Measurements from ENCODE around the gene FAM107B.

The FAM107B gene

DNA sequence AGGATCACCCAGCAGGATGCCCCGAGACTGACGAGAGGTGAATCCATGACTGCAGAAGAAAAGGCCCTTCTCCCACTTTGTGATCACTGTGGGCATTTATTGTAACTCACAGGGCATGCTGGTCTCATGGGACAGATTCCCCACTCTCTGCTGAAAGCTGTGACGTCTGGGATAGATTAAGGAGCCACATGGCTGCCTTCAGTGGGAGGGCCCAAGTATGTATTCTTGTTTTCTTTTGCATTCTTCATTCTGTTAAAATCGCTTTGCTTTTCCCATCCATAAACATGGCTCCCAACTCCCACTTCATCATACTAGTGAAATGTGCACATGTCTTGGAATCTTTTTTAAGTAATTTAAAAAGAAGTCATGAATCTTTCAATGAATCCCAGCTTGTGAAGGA is 67.2 kb downstream of the FAM107B start:
- H3K79me2 ChIP-seq (ENCODE audit: control insufficient read depth, insufficient read depth, low read length, unreplicated experiment): no peaks in the 10 kb centered on the region
- no peaks in the 10 kb centered on the region for H3K4me1 ChIP-seq (ENCODE audit: control insufficient read depth, insufficient read depth, low read length, unreplicated experiment)
- H3K27me3 ChIP-seq (ENCODE audit: insufficient read depth, low read length): peaks cover 5% of the 10 kb centered on the region; the same call in 1 of the 2 replicates
- no peak overlapping the region for H3K4me3 ChIP-seq (ENCODE audit: low read depth, low read length)
- no peaks in the 10 kb centered on the region for H3K36me3 ChIP-seq (ENCODE audit: insufficient read depth, low read length)
- no peak overlapping the region for H3K27ac ChIP-seq (ENCODE audit: low read depth, low read length)
- H2AFZ ChIP-seq (ENCODE audit: low read length, unreplicated experiment): no peak overlapping the region

DNA sequence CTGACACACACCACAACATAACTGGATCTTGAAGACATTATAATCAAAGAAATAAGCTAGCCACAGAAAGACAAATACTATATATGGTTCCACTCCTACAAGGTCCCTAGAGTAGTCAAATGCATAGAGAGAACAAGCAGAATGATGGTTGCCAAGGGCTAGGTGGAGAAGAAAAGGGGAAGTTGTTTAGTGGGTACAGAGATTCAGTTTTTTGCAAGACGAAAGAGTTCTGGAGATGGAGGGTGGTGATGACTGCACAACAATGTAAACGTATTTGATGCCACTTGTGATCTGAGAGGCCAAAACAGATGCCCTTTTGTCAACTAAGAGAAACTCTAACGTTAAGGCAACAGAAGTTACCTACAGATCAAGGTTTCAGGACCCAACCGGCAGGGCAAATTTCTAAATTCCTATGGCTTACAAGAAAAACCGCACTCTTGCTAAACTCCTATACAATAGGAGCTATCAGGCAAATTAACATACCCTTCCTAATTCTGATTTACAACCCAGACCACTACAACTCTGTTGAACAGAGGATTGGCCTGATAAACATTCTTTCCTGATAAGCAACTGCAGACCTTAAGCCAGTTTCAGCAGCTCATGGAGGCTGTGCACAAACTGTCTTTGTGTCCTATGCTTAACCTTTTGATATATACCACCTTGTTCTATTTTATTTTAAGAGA is 69.0 kb downstream of the FAM107B start:
- no peaks in the 10 kb centered on the region for H3K4me1 ChIP-seq (ENCODE audit: control insufficient read depth, insufficient read depth, low read length, unreplicated experiment)
- H3K27ac ChIP-seq (ENCODE audit: low read depth, low read length): no peak overlapping the region
- H3K4me3 ChIP-seq (ENCODE audit: low read depth, low read length): no peak overlapping the region
- no peaks in the 10 kb centered on the region for H3K36me3 ChIP-seq (ENCODE audit: insufficient read depth, low read length)
- H3K79me2 ChIP-seq (ENCODE audit: control insufficient read depth, insufficient read depth, low read length, unreplicated experiment): no peaks in the 10 kb centered on the region
- peaks cover 5% of the 10 kb centered on the region; the same call in 1 of the 2 replicates for H3K27me3 ChIP-seq (ENCODE audit: insufficient read depth, low read length)
- H2AFZ ChIP-seq (ENCODE audit: low read length, unreplicated experiment): no peak overlapping the region

DNA sequence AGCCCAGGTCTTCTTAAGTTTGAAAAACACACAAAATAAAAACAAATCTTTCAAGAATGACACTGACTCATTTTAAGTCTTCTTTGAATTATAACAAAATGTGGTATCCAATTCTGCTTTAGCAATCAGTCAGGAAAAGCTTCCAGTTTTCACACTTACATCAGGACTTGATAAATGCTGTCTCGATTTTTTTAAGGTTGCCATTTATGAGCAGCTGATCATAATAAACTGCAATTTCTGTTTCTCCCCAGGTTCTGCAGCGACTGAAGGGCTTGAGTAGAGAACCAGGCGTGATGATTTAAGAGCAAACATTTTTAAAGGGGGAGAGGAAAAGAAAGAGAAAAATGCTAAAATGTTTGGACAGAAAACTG is 71.1 kb downstream of the FAM107B start:
- peaks cover 9% of the 10 kb centered on the region; the same call in 1 of the 2 replicates for H3K27me3 ChIP-seq (ENCODE audit: insufficient read depth, low read length)
- no peak overlapping the region for H3K27ac ChIP-seq (ENCODE audit: low read depth, low read length)
- H3K79me2 ChIP-seq (ENCODE audit: control insufficient read depth, insufficient read depth, low read length, unreplicated experiment): no peaks in the 10 kb centered on the region
- H2AFZ ChIP-seq (ENCODE audit: low read length, unreplicated experiment): no peak overlapping the region
- H3K36me3 ChIP-seq (ENCODE audit: insufficient read depth, low read length): no peaks in the 10 kb centered on the region
- H3K4me1 ChIP-seq (ENCODE audit: control insufficient read depth, insufficient read depth, low read length, unreplicated experiment): peaks cover 3% of the 10 kb centered on the region
- no peak overlapping the region for H3K4me3 ChIP-seq (ENCODE audit: low read depth, low read length)

DNA sequence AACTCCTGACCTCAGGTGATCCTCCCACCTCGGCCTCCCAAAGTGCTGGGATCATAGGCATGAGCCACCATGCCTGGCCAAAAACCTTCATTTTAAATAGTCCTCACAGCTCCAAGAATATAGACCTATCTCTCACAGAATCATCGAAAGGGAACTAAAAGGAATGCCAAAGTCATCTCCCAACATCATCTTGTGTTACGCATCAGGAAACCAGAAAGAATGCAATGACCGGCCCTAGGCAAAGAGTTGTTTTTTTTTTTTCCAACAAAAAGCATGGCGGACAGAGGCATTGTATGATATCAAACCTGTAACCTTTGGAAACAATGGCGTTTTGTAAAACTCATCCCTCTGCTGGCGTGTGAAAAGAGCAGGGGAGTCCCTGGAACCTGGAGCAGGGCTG is 73.2 kb downstream of the FAM107B start:
- no peak overlapping the region for H2AFZ ChIP-seq (ENCODE audit: low read length, unreplicated experiment)
- H3K4me1 ChIP-seq (ENCODE audit: control insufficient read depth, insufficient read depth, low read length, unreplicated experiment): peaks cover 6% of the 10 kb centered on the region

DNA sequence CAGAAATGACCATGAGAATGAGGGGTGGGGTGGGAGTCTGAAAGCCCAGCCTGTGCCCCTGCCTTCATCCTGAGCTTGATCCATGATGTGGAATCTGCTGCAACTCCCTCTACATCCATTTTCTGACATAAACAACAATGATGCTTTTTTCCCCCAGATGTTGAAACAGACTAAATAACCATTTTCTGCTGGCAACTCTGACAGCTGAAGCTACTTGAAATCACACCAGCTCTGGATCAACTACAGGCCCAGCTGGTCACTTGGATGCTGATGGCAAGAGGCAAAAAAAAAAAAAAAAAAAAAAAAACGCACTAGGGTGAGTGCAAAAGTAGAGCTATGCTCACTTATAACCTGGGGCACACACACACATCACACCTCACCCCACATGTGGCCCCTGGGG is 74.2 kb downstream of the FAM107B start:
- Histone ChIP-seq H2AFZ (ENCODE audit: low read length, unreplicated experiment) (no peak overlapping the region), H3K27ac (ENCODE audit: low read depth, low read length) (no peak overlapping the region), H3K36me3 (ENCODE audit: insufficient read depth, low read length) (no peaks in the 10 kb centered on the region), H3K4me3 (ENCODE audit: low read depth, low read length) (no peak overlapping the region), H3K27me3 (ENCODE audit: insufficient read depth, low read length) (peaks cover 9% of the 10 kb centered on the region; the same call in 1 of the 2 replicates), H3K79me2 (ENCODE audit: control insufficient read depth, insufficient read depth, low read length, unreplicated experiment) (no peaks in the 10 kb centered on the region), H3K4me1 (ENCODE audit: control insufficient read depth, insufficient read depth, low read length, unreplicated experiment) (peaks cover 6% of the 10 kb centered on the region)

More for the DNA sequence above, 73.2 kb downstream of the FAM107B start:
- Histone ChIP-seq H3K79me2 (ENCODE audit: control insufficient read depth, insufficient read depth, low read length, unreplicated experiment) (no peaks in the 10 kb centered on the region), H3K36me3 (ENCODE audit: insufficient read depth, low read length) (no peaks in the 10 kb centered on the region), H3K27me3 (ENCODE audit: insufficient read depth, low read length) (peaks cover 9% of the 10 kb centered on the region; the same call in 1 of the 2 replicates), H3K27ac (ENCODE audit: low read depth, low read length) (no peak overlapping the region), H3K4me3 (ENCODE audit: low read depth, low read length) (no peak overlapping the region)

DNA sequence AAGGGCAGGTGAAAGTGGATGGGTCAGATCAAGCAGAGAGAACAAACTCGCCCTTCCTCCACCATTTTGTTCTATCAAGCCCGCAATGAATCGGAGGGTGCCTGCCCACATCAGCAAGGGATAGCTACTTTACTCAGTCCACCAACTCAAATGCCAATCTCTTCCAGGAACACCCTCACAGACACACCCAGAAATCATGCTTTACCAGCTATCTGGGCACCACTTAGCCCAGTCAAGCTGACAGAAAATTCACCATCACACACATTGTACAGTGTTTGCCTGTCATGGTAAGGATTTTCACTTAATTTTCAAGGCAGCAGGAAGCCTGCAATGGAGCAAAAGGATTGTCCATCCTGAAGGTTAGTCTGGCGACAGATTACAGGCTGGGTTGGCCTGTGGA is 75.2 kb downstream of the FAM107B start:
- H3K79me2 ChIP-seq (ENCODE audit: control insufficient read depth, insufficient read depth, low read length, unreplicated experiment): no peaks in the 10 kb centered on the region
- H3K4me1 ChIP-seq (ENCODE audit: control insufficient read depth, insufficient read depth, low read length, unreplicated experiment): peaks cover 6% of the 10 kb centered on the region
- no peak overlapping the region for H3K27ac ChIP-seq (ENCODE audit: low read depth, low read length)
- peaks cover 4% of the 10 kb centered on the region; the same call in 1 of the 2 replicates for H3K27me3 ChIP-seq (ENCODE audit: insufficient read depth, low read length)
- no peaks in the 10 kb centered on the region for H3K36me3 ChIP-seq (ENCODE audit: insufficient read depth, low read length)
- no peak overlapping the region for H2AFZ ChIP-seq (ENCODE audit: low read length, unreplicated experiment)
- no peak overlapping the region for H3K4me3 ChIP-seq (ENCODE audit: low read depth, low read length)

DNA sequence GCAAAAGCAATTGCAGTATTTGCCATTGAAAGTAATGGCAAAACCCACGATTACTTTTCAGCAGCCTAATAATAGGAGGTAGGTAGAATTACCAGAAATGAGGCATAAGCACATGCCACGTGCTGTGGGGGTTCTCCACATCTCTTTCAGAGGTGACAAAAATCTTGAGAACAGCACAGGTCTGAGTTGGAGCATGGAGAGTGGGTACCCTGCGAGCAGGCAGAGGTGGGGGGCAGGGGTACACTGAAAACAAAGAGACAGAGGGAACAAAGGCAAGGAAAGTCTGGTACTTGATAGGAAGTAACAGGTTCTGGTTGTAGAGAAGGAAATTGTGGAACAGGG is 75.9 kb downstream of the FAM107B start:
- H3K4me1 ChIP-seq (ENCODE audit: control insufficient read depth, insufficient read depth, low read length, unreplicated experiment): peaks cover 6% of the 10 kb centered on the region
- peaks cover 4% of the 10 kb centered on the region; the same call in 1 of the 2 replicates for H3K27me3 ChIP-seq (ENCODE audit: insufficient read depth, low read length)
- H3K79me2 ChIP-seq (ENCODE audit: control insufficient read depth, insufficient read depth, low read length, unreplicated experiment): no peaks in the 10 kb centered on the region
- no peak overlapping the region for H2AFZ ChIP-seq (ENCODE audit: low read length, unreplicated experiment)
- no peaks in the 10 kb centered on the region for H3K36me3 ChIP-seq (ENCODE audit: insufficient read depth, low read length)
- no peak overlapping the region for H3K27ac ChIP-seq (ENCODE audit: low read depth, low read length)
- no peak overlapping the region for H3K4me3 ChIP-seq (ENCODE audit: low read depth, low read length)

DNA sequence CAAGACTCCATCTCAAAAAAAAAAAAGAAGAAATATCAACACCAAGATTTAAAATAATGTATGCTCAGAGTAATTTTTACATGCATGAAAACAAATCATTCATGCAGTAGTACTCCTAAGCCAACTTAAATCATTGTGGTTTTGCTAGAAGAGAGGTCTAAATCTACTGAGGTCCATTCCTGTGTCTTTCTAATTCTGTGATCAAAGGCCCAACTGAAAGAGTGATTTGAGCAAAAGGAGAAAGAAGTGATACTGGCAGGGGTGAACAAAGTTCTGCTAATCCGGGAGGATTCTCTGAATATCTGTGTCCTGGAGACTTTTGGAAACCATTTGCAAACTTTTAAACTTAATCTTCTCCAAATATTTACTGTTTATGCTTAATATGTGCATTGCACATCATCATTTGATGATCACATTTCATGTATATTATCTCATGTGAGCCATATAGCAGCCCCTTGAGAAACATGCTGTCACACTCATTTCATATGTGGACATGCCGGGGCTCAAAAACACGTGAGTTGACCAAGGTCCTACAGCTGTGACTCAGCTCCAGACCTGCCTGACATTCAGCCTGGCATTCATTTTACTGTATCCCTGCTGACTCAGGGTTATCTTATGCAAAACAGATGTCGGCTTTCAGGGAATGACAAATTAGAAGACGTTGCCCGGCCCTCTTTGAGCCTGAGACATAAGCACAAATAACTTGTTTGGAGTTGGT is 76.4 kb downstream of the FAM107B start:
- no peaks in the 10 kb centered on the region for H3K36me3 ChIP-seq (ENCODE audit: insufficient read depth, low read length)
- no peak overlapping the region for H2AFZ ChIP-seq (ENCODE audit: low read length, unreplicated experiment)

DNA sequence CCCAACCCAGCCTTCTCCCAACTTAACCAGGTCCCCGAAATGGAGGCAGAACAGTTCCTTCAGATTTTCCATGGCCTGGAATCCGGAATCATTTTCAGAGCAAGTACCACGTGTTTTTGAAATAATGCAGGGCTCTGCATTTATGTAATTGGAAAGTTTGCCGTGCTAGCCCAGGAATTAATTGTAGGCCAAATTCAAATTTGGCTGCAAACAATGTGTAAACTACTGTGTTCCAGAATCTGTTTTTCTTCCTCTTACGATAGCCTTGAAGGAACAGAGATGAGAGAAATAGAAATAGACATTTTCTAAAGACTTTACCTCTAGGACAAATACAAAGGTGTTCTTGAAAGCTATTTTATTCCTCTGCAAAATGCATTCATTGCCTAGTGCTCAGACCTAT is 77.4 kb downstream of the FAM107B start:
- H3K27me3 ChIP-seq (ENCODE audit: insufficient read depth, low read length): peaks cover 4% of the 10 kb centered on the region; the same call in 1 of the 2 replicates
- H3K79me2 ChIP-seq (ENCODE audit: control insufficient read depth, insufficient read depth, low read length, unreplicated experiment): no peaks in the 10 kb centered on the region
- no peak overlapping the region for H2AFZ ChIP-seq (ENCODE audit: low read length, unreplicated experiment)
- H3K4me3 ChIP-seq (ENCODE audit: low read depth, low read length): no peak overlapping the region
- no peak overlapping the region for H3K27ac ChIP-seq (ENCODE audit: low read depth, low read length)
- no peaks in the 10 kb centered on the region for H3K36me3 ChIP-seq (ENCODE audit: insufficient read depth, low read length)
- peaks cover 6% of the 10 kb centered on the region for H3K4me1 ChIP-seq (ENCODE audit: control insufficient read depth, insufficient read depth, low read length, unreplicated experiment)

More for the DNA sequence above, 76.4 kb downstream of the FAM107B start:
- peaks cover 4% of the 10 kb centered on the region; the same call in 1 of the 2 replicates for H3K27me3 ChIP-seq (ENCODE audit: insufficient read depth, low read length)
- no peaks in the 10 kb centered on the region for H3K79me2 ChIP-seq (ENCODE audit: control insufficient read depth, insufficient read depth, low read length, unreplicated experiment)
- peaks cover 6% of the 10 kb centered on the region for H3K4me1 ChIP-seq (ENCODE audit: control insufficient read depth, insufficient read depth, low read length, unreplicated experiment)
- no peak overlapping the region for H3K4me3 ChIP-seq (ENCODE audit: low read depth, low read length)
- no peak overlapping the region for H3K27ac ChIP-seq (ENCODE audit: low read depth, low read length)

DNA sequence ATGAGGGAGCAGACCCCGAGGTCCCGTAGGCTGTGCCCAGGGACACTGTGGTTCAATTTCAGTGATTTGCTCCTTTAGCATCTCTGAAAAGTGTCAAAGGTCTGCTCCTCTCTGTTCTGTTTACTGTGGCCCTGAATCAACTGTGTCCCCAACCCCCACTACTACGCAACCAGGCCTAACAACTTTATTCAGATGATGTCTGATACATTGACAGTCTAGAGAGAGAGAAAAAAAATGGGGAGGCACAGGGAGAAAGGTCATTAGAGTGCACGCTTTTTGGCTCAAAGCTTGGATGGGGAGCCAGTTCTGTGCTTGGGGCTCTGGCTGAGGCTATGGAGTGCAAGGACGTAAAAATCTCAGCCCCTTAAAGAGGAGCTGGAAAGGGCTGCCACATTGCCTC is 77.9 kb downstream of the FAM107B start:
- peaks cover 6% of the 10 kb centered on the region for H3K4me1 ChIP-seq (ENCODE audit: control insufficient read depth, insufficient read depth, low read length, unreplicated experiment)
- no peak overlapping the region for H2AFZ ChIP-seq (ENCODE audit: low read length, unreplicated experiment)
- no peaks in the 10 kb centered on the region for H3K36me3 ChIP-seq (ENCODE audit: insufficient read depth, low read length)
- H3K4me3 ChIP-seq (ENCODE audit: low read depth, low read length): no peak overlapping the region
- no peak overlapping the region for H3K27ac ChIP-seq (ENCODE audit: low read depth, low read length)
- no peaks in the 10 kb centered on the region for H3K79me2 ChIP-seq (ENCODE audit: control insufficient read depth, insufficient read depth, low read length, unreplicated experiment)
- H3K27me3 ChIP-seq (ENCODE audit: insufficient read depth, low read length): peaks cover 4% of the 10 kb centered on the region; the same call in 1 of the 2 replicates
